OCI-M1 (cell line): ENCODE data around the gene ATF5.

Experiments
- DNase-seq: peaks from one replicate; lab custom pipeline; 2025; lab: John Stamatoyannopoulos, UW

Gene ATF5

GRCh38 chr19:49929121-49929610, at the start of gene ATF5, which contains the start of gene NUP62:
Gene ATF5, plus strand, starts transcription at chr19:49929205. Its CDS starts 1,646 bp downstream, at chr19:49930851.
Gene NUP62, minus strand, starts transcription at chr19:49929504. Its CDS starts 19,697 bp downstream, at chr19:49909807.
- DNase-seq: peak; percentile 97

- no peak for DNase-seq
Observed at GRCh38 chr19:49879243-49879963, 49.6 kb upstream of the ATF5 start.

GRCh38 chr19:49880162-49880869, 48.7 kb upstream of the ATF5 start:
- DNase-seq: no peak

GRCh38 chr19:49881186-49881585, 47.8 kb upstream of the ATF5 start:
- no peak for DNase-seq

GRCh38 chr19:49881672-49882394, 47.2 kb upstream of the ATF5 start:
- DNase-seq: no peak

GRCh38 chr19:49882643-49883042, 46.4 kb upstream of the ATF5 start:
- no peak for DNase-seq

GRCh38 chr19:49883094-49883493, 45.9 kb upstream of the ATF5 start:
- no peak for DNase-seq

GRCh38 chr19:49884109-49884508, 44.9 kb upstream of the ATF5 start:
- DNase-seq: no peak

GRCh38 chr19:49884760-49885159, 44.2 kb upstream of the ATF5 start:
- DNase-seq: no peak

- DNase-seq: no peak
Observed at GRCh38 chr19:49887037-49887664, 41.9 kb upstream of the ATF5 start.

GRCh38 chr19:49887665-49888509, 41.1 kb upstream of the ATF5 start:
- no peak for DNase-seq

- DNase-seq: no peak
Observed at GRCh38 chr19:49888510-49888824, 40.5 kb upstream of the ATF5 start.

GRCh38 chr19:49889038-49889686, 39.8 kb upstream of the ATF5 start:
- no peak for DNase-seq

GRCh38 chr19:49889687-49890348, 39.2 kb upstream of the ATF5 start:
- no peak for DNase-seq

- DNase-seq: no peak
Observed at GRCh38 chr19:49890349-49891311, 38.4 kb upstream of the ATF5 start.

GRCh38 chr19:49891393-49891792, 37.6 kb upstream of the ATF5 start:
- DNase-seq: no peak

GRCh38 chr19:49892716-49893115, 36.3 kb upstream of the ATF5 start:
- DNase-seq: no peak

- no peak for DNase-seq
Observed at GRCh38 chr19:49894011-49894664, 34.9 kb upstream of the ATF5 start.
